ENCODE measurements around the gene GTF2I.

The GTF2I gene

GRCh38 chr7:74671602-74672001 lies 14.1 kb downstream of the GTF2I start:
- in situ Hi-C loops (cut with MboI; ENCODE audit: low sequenced_read_pairs, unreplicated experiment): no loop called here
- no peak for TF ChIP-seq CTCF (IDR thresholded peaks at IDR 0.05; ENCODE audit: borderline replicate concordance, control extremely low read depth, extremely low read depth, insufficient read depth, missing control alignments)
- DNase-seq (ENCODE audit: low spot score): no peak

DNA sequence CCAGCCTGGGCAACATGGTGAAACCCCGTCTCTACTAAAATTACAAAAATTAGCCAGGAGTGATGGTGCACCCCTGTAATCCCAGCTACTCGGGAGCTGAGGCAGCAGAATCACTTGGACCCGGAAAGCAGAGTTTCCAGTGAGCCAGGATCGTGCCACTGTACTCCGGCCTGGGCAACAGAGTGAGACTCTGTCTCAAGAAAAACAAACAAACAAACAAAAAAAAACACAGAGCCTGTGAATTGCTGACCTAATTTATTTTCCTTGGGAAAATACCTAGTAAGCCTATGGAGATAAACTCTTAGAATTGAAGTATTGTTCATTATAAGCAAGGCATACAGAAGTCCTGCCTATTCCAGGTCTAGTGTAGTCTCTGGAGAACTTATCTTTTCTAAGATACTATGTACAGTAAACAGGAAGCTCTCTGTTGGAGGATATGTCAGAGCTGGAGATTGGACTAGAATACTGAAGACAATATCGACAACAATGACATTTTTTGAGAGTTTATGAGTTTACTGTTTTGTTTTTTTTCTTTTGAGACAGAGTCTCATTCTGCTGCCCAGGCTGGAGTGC lies 14.9 kb downstream of the GTF2I start:
- no peak for DNase-seq (ENCODE audit: low spot score)
- TF ChIP-seq CTCF (IDR thresholded peaks at IDR 0.05; ENCODE audit: borderline replicate concordance, control extremely low read depth, extremely low read depth, insufficient read depth, missing control alignments): no peak
- in situ Hi-C loops (cut with MboI; ENCODE audit: low sequenced_read_pairs, unreplicated experiment): no loop called here

DNA sequence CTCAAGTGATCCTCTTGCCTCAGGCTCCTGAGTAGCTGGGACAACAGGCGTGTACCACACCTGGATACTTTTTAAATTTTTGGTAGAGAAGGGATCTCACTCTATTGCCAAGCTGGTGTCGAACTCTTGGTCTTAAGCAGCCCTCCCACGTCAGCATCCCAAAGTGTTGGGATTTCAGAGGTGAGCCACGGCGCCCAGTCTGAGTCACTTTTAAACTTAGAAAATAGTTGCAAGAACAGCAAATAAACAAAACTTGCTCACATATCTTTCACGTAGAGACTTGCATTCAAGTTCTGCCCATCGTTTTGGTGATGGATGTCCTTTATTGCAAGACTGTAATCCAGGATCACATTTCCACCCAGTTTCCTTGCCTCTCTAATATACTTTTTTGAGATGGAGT lies 16.6 kb downstream of the GTF2I start:
- no peak for TF ChIP-seq CTCF (IDR thresholded peaks at IDR 0.05; ENCODE audit: borderline replicate concordance, control extremely low read depth, extremely low read depth, insufficient read depth, missing control alignments)
- DNase-seq (ENCODE audit: low spot score): no peak
- in situ Hi-C loops (cut with MboI; ENCODE audit: low sequenced_read_pairs, unreplicated experiment): no loop called here

GRCh38 chr7:74682829-74683228 lies 25.3 kb downstream of the GTF2I start:
- in situ Hi-C loops (cut with MboI; ENCODE audit: low sequenced_read_pairs, unreplicated experiment): no loop called here
- no peak for TF ChIP-seq CTCF (IDR thresholded peaks at IDR 0.05; ENCODE audit: borderline replicate concordance, control extremely low read depth, extremely low read depth, insufficient read depth, missing control alignments)
- no peak for DNase-seq (ENCODE audit: low spot score)

GRCh38 chr7:74683799-74684198 lies 26.3 kb downstream of the GTF2I start:
- in situ Hi-C loops (cut with MboI; ENCODE audit: low sequenced_read_pairs, unreplicated experiment): no loop called here
- no peak for TF ChIP-seq CTCF (IDR thresholded peaks at IDR 0.05; ENCODE audit: borderline replicate concordance, control extremely low read depth, extremely low read depth, insufficient read depth, missing control alignments)
- DNase-seq (ENCODE audit: low spot score): no peak

GRCh38 chr7:74684473-74684872 lies 27.0 kb downstream of the GTF2I start:
- no peak for TF ChIP-seq CTCF (IDR thresholded peaks at IDR 0.05; ENCODE audit: borderline replicate concordance, control extremely low read depth, extremely low read depth, insufficient read depth, missing control alignments)
- no peak for DNase-seq (ENCODE audit: low spot score)
- in situ Hi-C loops (cut with MboI; ENCODE audit: low sequenced_read_pairs, unreplicated experiment): no loop called here

DNA sequence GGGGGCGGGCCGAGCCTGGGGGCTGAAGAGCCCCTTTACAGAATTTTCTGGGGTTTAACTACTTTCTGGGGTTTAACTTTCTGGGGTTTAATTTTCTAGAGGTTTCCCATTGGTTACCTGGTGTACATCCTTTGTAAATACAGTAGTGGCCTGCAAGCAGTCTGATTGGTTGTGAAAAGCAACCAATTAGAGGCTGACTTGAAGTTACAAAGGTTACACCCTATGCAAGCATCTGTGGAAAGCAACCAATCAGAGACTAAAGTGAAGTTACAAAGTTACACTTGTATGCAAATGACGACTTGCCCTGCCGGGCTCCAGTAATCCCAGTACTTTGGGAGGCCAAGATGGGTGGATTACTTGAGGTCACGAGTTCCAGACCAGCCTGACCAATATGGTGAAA lies 27.4 kb downstream of the GTF2I start:
- TF ChIP-seq CTCF (IDR thresholded peaks at IDR 0.05; ENCODE audit: borderline replicate concordance, control extremely low read depth, extremely low read depth, insufficient read depth, missing control alignments): no peak
- in situ Hi-C loops (cut with MboI; ENCODE audit: low sequenced_read_pairs, unreplicated experiment): no loop called here

More for the DNA sequence above, 27.4 kb downstream of the GTF2I start:
- DNase-seq (ENCODE audit: low spot score): no peak

All from GM13976 (cell line).